NCI-H2196 (cell line): ENCODE data around the gene TENM4.

Experiments used
- DNase-seq: peaks from one replicate; lab custom pipeline; 2025; ENCODE audit not compliant: unreplicated experiment; lab: John Stamatoyannopoulos, UW

TENM4 gene

GRCh38 chr11:79440571-79441460, at the start of gene TENM4:
TENM4 (minus strand) TSS chr11:79441030; CDS start chr11:79069944, 371,086 bp downstream.
- DNase-seq = no peak

- DNase-seq = no peak
Observed at GRCh38 chr11:79488286-79488685, 47.5 kb upstream of the TENM4 start.

DNA sequence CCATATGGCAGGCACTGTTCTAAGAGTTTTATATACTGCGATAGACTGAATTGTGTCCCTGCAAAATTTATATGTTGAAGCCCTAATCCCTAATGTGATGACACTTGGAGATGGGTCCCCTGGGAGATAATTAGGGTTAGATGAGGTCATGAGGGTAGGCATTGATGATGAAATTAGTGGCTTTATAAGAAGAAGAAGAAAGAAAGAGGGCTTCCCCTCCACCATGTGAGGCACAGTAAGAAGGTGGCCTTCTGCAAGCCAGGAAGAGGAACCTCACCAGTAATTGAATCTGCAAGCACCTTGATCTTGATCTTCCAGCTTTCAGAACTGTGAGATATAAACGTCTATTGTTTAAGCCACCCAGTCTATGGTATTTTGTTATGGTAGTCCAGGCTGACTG, 46.6 kb upstream of the TENM4 start:
- no peak for DNase-seq

DNA sequence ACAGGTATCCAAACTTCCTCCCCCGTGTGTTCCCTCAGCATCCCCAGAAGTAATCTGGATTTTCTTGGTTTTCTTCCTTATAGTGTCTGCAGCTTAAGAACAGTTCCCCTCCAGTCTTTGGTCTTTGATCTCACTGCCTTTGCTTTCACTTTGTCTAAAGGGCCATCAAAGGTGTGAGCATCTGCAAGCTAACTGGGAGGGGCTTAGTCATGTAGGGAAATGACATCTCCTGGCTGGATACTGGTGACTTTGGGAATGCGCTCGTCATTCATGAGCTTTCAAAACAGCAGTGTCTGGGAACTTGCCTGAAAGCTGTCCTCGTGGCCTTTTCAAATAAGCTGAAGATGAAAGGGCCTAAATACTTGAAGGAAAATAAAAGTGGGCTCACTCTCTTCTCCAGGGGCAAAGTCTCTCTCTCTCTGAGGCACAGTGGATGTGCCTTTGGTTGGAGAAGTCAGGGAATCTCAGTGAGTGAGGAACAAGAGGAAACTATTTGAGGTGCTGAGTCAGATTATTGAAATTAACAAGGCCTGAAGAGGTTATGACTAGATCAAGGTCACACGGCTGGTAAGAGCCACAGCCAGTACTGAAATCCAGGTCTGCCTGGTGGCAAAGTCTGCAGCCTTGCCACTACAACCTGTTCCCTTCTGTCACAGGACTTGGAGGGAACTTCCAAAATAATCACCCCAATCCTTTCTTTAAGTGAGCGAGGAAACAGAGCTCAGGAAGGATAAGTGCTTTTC, 45.6 kb upstream of the TENM4 start:
- no peak for DNase-seq

- no peak for DNase-seq
Observed at GRCh38 chr11:79485694-79486093, 44.9 kb upstream of the TENM4 start.

DNA sequence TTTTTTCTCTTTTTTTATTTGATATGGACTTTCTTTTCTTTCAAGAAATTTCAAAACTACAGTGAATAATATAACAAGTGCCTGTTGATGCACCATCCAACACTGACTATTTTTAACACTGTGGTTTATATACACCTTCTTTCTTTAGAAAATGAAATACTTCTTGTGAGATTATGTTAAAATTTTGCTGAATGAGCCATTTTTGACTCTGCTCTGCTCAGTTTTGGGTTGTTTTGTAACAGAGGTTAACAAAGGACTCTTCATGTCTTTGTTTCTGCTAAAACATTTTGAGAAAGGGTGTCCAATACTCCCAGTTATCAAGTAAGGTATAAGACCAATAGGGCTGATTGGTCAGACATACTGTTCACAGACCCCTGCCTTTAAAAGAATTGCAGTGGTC, 44.0 kb upstream of the TENM4 start:
- DNase-seq = no peak

GRCh38 chr11:79482800-79483199, 42.0 kb upstream of the TENM4 start:
- no peak for DNase-seq

DNA sequence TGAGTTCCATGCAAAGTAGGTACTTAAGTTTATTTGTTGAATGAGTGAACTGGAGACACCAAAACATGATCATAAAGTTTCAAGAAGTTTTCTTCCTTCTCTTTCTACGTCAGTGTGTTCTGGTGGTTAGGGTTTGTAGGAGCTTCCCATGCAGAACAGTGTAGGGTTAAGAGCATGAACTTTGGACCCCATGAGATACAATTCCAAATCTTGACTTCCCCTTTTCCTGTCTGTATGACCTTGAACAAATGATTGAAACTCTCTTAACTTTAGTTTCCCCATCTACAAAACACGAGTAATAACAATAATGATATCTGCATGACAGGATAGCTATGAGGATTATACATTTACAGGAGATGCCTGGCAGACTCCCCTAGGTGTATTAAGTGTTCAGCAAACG, 41.0 kb upstream of the TENM4 start:
- DNase-seq = no peak

DNA sequence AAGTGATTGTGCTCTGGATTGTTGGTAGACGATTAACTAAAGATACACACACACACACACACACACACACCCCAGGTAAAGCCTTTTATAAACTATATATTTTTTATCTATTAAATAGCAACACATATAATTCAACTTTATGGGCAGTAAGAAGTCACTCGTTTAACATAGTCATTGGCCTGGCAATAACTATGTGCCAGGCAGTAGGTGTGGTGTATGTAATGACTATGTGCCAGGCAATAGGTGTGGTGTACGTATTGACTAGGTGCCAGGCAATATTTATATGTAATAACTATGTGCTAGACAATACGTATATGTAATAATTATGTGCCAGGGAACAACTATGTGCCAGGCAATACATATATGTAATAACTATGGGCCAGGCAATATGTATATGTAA, 40.0 kb upstream of the TENM4 start:
- no peak for DNase-seq

DNA sequence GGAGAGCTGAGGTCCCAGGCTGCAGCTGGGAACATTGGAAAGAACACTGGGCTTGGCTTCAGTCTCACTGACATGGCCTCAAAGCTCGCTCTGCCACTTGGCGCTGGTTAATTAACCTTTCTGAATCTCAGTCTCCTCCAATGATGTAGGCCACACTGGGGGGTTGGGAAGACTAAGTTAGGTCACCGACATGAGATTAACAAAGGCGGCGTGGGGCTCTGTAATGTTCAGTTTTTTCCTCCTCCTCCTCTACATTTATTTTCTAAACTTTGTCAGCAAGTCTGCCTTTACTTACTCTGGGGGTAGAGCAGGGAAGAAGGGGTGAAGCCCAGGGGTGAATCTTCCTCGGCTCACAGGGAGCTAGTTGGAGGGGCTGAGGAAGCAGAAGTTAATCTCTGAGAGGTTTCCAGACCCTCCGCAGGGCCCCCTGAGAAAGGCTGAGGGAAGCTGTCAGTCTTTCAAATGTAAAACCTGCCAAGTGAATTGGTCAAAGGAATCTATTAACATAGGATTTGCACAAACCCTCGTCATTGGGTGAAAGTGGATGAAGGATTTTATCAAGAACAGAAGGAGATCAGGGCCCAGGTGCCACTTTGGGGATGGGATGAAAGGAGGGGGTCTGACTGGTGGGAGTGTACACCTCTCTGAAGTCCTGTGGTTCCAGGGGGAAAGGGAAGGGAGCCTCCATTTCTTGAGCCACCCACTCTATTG, 32.1 kb upstream of the TENM4 start:
- no peak for DNase-seq

DNA sequence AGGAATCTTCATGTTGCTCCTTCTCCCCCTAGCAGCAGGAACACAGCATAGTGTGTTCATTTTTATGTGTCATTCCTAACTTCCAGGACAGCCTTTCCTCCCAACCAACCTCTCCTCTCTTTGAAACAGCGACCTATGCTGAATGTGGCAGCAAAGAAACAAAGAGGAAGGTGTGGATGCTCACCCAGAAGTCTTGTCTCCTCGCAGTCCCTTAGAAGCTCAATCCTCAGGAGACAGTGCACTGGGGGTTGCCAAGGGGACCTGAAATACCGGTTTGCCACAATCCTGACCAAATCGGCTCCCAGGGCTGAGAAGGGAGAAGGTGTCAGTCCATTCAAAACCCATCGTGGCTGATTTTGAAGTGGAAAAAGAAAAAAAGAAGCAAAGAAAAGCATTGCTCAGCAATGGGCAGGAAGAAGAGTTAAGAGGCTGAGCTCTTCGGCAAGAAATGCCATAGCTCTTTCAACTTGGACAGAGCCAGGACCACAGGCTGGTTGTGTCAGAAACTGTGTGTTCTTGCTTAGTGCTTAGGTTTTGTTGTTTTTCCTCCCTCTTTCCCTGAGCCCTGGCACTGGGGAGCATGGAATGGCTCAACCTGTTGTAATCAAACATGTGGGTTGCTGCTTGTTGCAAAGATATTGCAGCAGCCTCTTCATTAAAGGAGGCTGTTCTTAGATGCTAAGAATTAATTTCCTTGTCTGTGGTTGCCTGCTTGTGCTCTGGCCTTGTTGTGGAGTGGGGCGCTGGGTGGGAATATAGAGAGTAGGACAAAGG, 30.4 kb upstream of the TENM4 start:
- no peak for DNase-seq

DNA sequence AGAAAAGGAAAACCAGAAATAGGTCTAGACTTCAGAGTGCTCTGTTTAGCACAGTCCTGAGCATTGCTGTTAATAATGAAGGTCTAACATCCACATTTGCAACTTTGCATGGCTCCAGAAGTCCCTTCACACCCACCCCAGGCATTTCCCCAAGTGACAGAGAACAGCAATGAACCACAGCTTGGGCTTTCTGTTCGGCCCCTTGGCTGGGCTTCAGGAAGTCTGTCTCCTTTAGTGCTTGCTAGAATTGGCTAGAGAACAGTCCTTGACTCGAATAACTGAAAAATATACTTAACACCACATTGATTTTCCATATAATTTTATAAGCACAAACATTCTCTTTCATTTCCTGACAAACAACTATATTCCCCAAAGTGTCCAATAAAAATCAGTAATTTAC, 29.3 kb upstream of the TENM4 start:
- no peak for DNase-seq

- no peak for DNase-seq
Observed at GRCh38 chr11:79467761-79468160, 26.9 kb upstream of the TENM4 start.

DNA sequence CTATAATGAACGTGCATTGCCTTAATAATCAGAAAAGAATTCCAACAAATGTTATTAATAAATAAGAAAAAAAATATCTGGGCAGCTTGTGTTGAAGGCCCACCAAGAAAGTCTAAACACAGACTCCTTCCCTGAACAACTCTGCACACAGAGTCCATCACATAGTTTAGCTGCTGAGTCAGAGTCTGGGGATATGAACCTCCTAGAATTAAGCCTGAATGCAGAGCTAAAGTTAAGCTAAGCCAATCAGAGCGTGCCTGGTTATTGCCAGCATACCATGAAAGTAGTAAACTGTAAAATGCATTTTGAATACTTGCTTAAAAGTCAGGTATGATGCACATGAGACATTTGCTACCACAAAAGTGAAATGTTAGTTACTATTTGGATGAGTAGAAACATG, 25.6 kb upstream of the TENM4 start:
- DNase-seq = no peak

GRCh38 chr11:79465160-79465559, 24.3 kb upstream of the TENM4 start:
- no peak for DNase-seq

- no peak for DNase-seq
Observed at GRCh38 chr11:79461666-79462645, 21.1 kb upstream of the TENM4 start.

DNA sequence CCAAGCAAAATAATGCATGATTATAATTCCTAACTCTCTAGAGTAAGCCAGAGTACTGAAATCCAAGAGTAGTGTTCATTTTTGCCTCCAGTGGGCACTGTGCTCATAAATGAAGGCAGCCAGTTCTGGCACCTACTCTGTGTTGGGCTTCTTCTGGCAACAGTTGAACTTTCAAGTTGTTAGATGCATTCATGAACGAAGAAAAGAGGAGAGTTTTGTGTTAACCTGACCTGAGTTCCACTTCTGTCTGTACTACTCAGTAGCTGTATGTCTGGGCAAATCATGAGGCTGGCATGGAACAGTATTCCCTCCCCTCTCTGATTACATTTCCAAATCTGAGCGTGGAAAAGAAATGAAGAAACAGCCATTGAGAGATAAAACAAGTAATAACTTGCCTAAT, 20.3 kb upstream of the TENM4 start:
- DNase-seq = no peak

GRCh38 chr11:79458709-79459108, 17.9 kb upstream of the TENM4 start:
- DNase-seq = no peak

- DNase-seq = no peak
Observed at GRCh38 chr11:79456501-79456900, 15.7 kb upstream of the TENM4 start.

DNA sequence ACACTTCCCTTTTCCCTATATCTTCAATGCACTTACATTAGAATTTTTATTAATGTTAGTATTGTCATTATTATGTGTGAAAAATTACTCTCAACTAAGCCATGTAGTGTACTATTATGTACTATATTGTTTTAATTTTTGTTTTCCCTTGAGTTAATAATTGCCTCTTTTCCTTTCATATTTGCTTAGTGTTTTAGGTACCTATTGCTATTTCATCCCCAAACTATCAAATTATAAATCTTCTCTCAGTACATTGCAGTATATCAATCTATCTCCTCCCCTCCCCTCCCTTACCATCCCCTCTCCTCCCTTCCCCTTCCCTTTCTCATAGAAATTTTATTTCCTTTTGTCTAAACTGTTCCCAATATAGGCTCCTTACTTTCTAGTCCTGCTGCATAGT, 12.8 kb upstream of the TENM4 start:
- DNase-seq = no peak
